Adrenal gland (tissue), 12 donors: ENCODE measurements around the gene UBQLN4. TPM values are rescaled to one million over a fixed set of nuclear protein-coding genes. Genes with fewer than 3 reads are reported as not detected.

Source experiments
- DNase-seq, 7 donors: peaks; one replicate each; pipeline ENCODE4 v3.0.0-alpha.2; 2019 to 2020
- H3K27ac ChIP-seq, 5 donors: fragments of 200-600 bp; sonication (generic) in 4 of 5; 1 replicate in 3 of 5; 2 replicates in 2 of 5; pipeline versions ENCODE4 v1.5.1 to v1.8.0; 2016 to 2020; ENCODE audit warnings: mild to moderate bottlenecking in 1 of 5
- H3K27me3 ChIP-seq: fragments of 200-600 bp; 2 replicates; pipeline ENCODE4 v1.8.0; 2021
- H3K36me3 ChIP-seq, 2 donors: fragments of 200-600 bp; replicated peaks in 1 of 2; 1 replicate in 1 of 2; 2 replicates in 1 of 2; pipeline versions ENCODE4 v1.5.1 to v1.8.0; 2018 to 2022
- H3K4me1 ChIP-seq, 2 donors: fragments of 200-600 bp; replicated peaks in 1 of 2; 1 replicate in 1 of 2; 2 replicates in 1 of 2; pipeline versions ENCODE4 v1.5.1 to v1.8.0; 2018 to 2021
- H3K4me3 ChIP-seq, 4 donors: fragments of 200-600 bp; sonication (generic) in 3 of 4; one replicate each; pipeline ENCODE4 v1.5.1; 2016 to 2018
- H3K9me3 ChIP-seq, 3 donors: fragments of 200-600 bp; sonication (generic) in 1 of 3; replicated peaks in 1 of 3; 1 replicate in 2 of 3; 2 replicates in 1 of 3; pipeline versions ENCODE4 v1.5.1 to v1.8.0; 2016 to 2021
- POLR2A ChIP-seq, 2 donors: fragments of 450-650 bp; IDR thresholded peaks; one replicate each; pipeline ENCODE4 v1.6.1; 2017; ENCODE audit warnings: antibody characterized with exemption in 2 of 2, mild to moderate bottlenecking in 2 of 2, moderate library complexity in 1 of 2
- WGBS, 4 donors: extraction: QIAGEN DNeasy Blood & Tissue Kit in 2 of 4; methylation state at CpG; one replicate each; pipeline versions ENCODE4 v1.1.5 to v1.1.7; 2013 to 2017; 5-methylcytosine and 5-hydroxymethylcytosine counted together
- intact Hi-C, 2 donors: fragments of 100-400 bp; cut with DNase I; formaldehyde crosslinking; loops; one replicate each; pipeline versions ENCODE4 v1.14.1 to v1.15.0; 2022 to 2023
- polyA plus RNA-seq, 3 donors: library from polyadenylated mRNA; stranded (reverse); fragments of 200-250 nt in 2 of 3; fragments of 350-450 nt in 1 of 3; fragmentation: Illumina TruSeq in 1 of 3; extraction: RNeasy Lipid Tissue Mini Kit (QIAGEN cat#74804) in 1 of 3; gene quantifications; one replicate each; pipeline ENCODE4 v1.2.3, GENCODE V29; 2013 to 2014
- total RNA-seq, 9 donors: library from RNA; depleted of rRNA in 4 of 9; stranded (reverse); fragments of >200 nt in 4 of 9; fragments of 120-200 nt in 1 of 9; fragmentation: NEBNext Ultra II Directional in 1 of 9; extraction: Animal tissue kit (Norgen Biotek cat#: 25700) in 1 of 9; gene quantifications; one replicate each; pipeline versions ENCODE4 v1.1.0 to v1.2.4, GENCODE V29; 2013 to 2023
- TF ChIP-seq, protein P1 (sequence below), 6 experiments: fragments of 450-650 bp in 4 of 6; fragments of 200-600 bp in 2 of 6; sonication (generic) in 1 of 6; IDR thresholded peaks; 1 replicate in 5 of 6; 2 replicates in 1 of 6; pipeline versions ENCODE4 v1.5.1 to v1.8.0; 2016 to 2021; ENCODE audit warnings: antibody characterized with exemption in 6 of 6, mild to moderate bottlenecking in 2 of 6, moderate library complexity in 1 of 6
- donor health status: healthy with polysubstance abuse.
- donor health status: Bipolar disorder and iron deficiency.
- donor health status: DM: yes; HTN: yes; CAD: no.
- donor health status: DM: no; HTN: no; CAD: no.
- donor health status: DM: no; HTN: no; CAD: no.
- donor health status: DM: yes; HTN: yes; CAD: no.

Gene UBQLN4
- total and polyA plus RNA-seq, 12 donors, result 9.5 to 34.6 (median 23.3) TPM

DNA sequence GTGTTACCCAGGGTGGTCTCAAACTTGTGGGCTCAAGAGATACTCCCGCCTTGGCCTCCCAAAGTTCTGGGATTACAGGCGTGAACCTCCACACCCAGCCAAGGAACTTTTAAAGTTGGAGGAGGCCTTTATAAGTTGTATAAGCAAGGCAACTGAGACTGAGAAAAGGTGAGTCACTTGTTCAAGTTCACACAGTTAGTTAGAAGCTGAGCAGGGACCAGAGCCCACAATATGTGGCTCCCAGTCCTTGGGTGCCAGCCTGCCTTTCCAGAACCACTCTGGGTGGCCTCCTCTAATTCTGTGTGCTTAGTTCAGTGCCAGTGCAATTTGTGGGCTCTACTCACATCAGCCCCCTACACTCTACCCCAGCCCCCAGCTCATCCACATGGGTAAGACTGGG, 11.0 kb upstream of the UBQLN4 start:
- DNase-seq, result no peak
- no peak overlapping the region for H3K4me3 ChIP-seq
- no peak for TF ChIP-seq POLR2A (IDR thresholded peaks at IDR 0.05)
- TF ChIP-seq, protein P1, sequence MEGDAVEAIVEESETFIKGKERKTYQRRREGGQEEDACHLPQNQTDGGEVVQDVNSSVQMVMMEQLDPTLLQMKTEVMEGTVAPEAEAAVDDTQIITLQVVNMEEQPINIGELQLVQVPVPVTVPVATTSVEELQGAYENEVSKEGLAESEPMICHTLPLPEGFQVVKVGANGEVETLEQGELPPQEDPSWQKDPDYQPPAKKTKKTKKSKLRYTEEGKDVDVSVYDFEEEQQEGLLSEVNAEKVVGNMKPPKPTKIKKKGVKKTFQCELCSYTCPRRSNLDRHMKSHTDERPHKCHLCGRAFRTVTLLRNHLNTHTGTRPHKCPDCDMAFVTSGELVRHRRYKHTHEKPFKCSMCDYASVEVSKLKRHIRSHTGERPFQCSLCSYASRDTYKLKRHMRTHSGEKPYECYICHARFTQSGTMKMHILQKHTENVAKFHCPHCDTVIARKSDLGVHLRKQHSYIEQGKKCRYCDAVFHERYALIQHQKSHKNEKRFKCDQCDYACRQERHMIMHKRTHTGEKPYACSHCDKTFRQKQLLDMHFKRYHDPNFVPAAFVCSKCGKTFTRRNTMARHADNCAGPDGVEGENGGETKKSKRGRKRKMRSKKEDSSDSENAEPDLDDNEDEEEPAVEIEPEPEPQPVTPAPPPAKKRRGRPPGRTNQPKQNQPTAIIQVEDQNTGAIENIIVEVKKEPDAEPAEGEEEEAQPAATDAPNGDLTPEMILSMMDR (IDR thresholded peaks at IDR 0.05), result no peak
- no peaks in the 10 kb centered on the region for H3K4me1 ChIP-seq
- no peaks in the 10 kb centered on the region for H3K27me3 ChIP-seq
- H3K9me3 ChIP-seq, result no peaks in the 10 kb centered on the region
- intact Hi-C loops, result loop anchor here (5.0 to 10.0 kb wide), 3 partner anchors 60 to 122 kb away; partner anchors contain the start of gene RXFP4 (in 2 of the 2)
- 85 to 95% (median 91%) methylated on average over 2 of the region's 2 CpGs for WGBS, 4 donors
- H3K27ac ChIP-seq, result no peak overlapping the region
- H3K36me3 ChIP-seq, result no peaks in the 10 kb centered on the region

DNA sequence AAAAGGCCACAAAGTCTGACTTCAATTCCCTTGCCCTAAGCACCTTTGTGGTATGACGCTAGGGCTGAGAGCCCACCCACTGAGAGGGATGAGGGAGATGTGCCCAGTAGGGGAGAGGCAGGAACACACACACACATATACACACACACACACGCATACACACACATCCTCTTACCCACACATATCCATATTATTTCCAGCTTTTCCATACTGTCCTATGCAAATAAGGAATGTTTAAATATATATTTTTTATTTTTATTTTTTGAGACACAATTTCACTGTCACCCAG, 10.3 kb upstream of the UBQLN4 start:
- DNase-seq, result no peak
- H3K9me3 ChIP-seq, result no peaks in the 10 kb centered on the region
- H3K4me3 ChIP-seq, result no peak overlapping the region
- 47 to 74% (median 63%) methylated on average over 2 of the region's 2 CpGs for WGBS, 4 donors
- intact Hi-C loops, result loop anchor here in 1 of 2 donors (10.0 kb wide), 2 partner anchors 59 to 119 kb away; partner anchors contain the start of gene RXFP4
- no peak overlapping the region for H3K27ac ChIP-seq
- no peaks in the 10 kb centered on the region for H3K4me1 ChIP-seq
- TF ChIP-seq, protein P1 (IDR thresholded peaks at IDR 0.05), result no peak
- TF ChIP-seq POLR2A (IDR thresholded peaks at IDR 0.05), result no peak
- H3K36me3 ChIP-seq, result no peaks in the 10 kb centered on the region
- no peaks in the 10 kb centered on the region for H3K27me3 ChIP-seq

DNA sequence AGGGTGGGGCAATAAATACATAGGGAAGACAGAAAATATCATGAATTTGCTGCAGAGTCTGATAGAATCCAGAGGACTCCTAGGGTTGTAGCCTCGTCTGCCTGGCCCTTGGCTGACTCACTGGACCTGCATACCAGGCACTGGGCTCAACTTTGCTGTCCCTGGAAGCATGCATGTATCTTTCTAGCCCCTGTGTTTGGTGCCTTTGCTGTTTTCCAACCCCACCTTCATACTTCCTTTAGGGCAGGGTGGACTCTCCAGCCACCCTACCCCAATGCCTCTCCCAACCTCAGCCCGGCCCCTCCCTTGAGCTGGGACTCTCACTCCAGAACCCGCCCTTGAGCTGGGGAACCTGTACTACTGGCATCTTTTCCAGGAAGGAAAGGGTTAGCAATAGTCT, 8.6 kb upstream of the UBQLN4 start:
- Histone ChIP-seq H3K27ac (no peak overlapping the region), H3K27me3 (no peaks in the 10 kb centered on the region), H3K4me3 (no peak overlapping the region), H3K4me1 (no peaks in the 10 kb centered on the region), H3K9me3 (no peaks in the 10 kb centered on the region), H3K36me3 (no peaks in the 10 kb centered on the region)
- WGBS, 4 donors, result 69 to 97% (median 83%) methylated on average over 3 of the region's 3 CpGs
- intact Hi-C loops, result loop anchor here in 1 of 2 donors (10.0 kb wide), 2 partner anchors 57 to 117 kb away; partner anchors contain the start of gene RXFP4
- DNase-seq, result no peak
- TF ChIP-seq, protein P1 (IDR thresholded peaks at IDR 0.05), result no peak
- no peak for TF ChIP-seq POLR2A (IDR thresholded peaks at IDR 0.05)

DNA sequence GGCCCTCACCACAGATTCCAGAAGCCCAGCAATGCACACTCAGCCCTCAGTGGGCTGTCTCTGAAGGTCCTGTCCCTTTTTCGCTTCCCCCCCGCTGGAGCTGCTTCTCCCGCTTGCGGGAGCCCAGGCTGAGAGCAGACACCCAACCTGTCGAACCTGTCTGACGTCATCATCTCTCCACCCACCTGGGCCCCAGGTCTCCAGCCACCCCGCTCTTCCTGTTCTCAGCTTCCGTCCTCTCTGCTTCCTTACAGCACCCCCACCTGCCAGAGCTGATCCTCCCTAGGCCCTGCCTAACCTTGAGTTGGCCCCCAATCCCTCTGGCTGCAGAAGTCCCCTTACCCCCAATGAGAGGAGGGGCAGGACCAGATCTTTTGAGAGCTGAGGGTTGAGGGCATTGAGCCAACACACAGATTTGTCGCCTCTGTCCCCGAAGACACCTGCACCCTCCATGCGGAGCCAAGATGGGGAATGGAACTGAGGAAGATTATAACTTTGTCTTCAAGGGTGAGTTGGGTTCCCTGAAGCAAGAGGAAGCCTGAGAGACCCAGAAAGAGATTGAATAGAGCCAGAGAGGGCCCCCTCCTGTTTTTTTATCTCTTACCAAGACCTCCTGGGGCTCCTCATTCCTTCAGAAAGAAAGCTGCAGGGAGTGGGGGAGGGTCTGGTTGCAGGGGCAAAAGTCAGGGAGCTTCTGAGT, 7.5 kb upstream of the UBQLN4 start, which contains the start of gene RAB25:
Gene RAB25 (plus strand): TSS at position 224 of the 700 bp plus-strand sequence. CDS start 241 bp downstream, at position 465.
- H3K27ac ChIP-seq, result no peak within 1 kb of the TSS
- intact Hi-C loops, result loop anchor here in 1 of 2 donors (10.0 kb wide), 2 partner anchors 56 to 116 kb away; partner anchors contain the start of gene RXFP4
- no peak within 1 kb of the TSS for H3K4me3 ChIP-seq
- no peaks in the 10 kb centered on the region for H3K27me3 ChIP-seq
- WGBS, 4 donors, result 63 to 71% (median 66%) methylated on average over 11 of the region's 11 CpGs
- DNase-seq, result no peak
- TF ChIP-seq, protein P1 (IDR thresholded peaks at IDR 0.05), result no peak
- peak in 1 of 2 donors; percentile 2 for TF ChIP-seq POLR2A (IDR thresholded peaks at IDR 0.05)
- no peaks in the 10 kb centered on the region for H3K36me3 ChIP-seq
- peaks cover 0 to 4% of the 10 kb centered on the region in 2 donors for H3K4me1 ChIP-seq
- no peaks in the 10 kb centered on the region for H3K9me3 ChIP-seq
